Measurements from ENCODE around the gene ITIH4. TPM values are rescaled to one million over a fixed set of nuclear protein-coding genes. Genes with fewer than 3 reads are reported as not detected.

Gene ITIH4
- total RNA-seq, 1 experiment from 2014 or later = 2.4 TPM

DNA sequence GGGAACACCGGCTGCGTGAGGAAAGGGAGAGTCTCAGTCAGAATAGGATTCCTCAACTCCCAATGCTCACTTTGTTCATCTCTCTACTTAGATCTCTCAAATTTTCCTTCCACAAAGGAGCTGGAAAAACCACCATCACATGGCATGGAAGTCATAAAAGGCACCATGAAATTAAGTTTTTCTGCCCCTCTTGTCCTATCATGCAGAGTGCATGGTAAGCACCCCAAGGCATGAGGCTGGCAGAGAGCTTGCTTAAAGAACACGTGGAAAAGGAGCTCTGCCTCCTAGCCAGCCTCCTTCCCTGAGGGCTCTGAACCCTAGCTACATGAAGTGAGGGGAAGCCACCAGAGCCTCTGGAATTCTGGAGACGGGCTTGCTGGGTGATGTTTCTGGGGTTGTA, 49.1 kb upstream of the ITIH4 start:
- no peak overlapping the region for H3K27ac Mint-ChIP-seq
- H3K27me3 Mint-ChIP-seq (ENCODE audit: low read depth) = no peaks in the 10 kb centered on the region
- H3K9me3 Mint-ChIP-seq = peaks cover under 1% of the 10 kb centered on the region; the same call in 1 of the 2 replicates
- no peak overlapping the region for H3K4me3 Mint-ChIP-seq
- ChIA-PET POLR2A (no interaction called here), CTCF (interaction anchor here (0.6 to 2.6 kb wide), 20 partner anchors 10 to 231 kb away, joined by 3 to 19 read pairs (median 4); partner anchors contain the start of gene STIMATE)
- no peak for DNase-seq (ENCODE audit: low spot score)
- peaks cover 14% of the 10 kb centered on the region for H3K4me1 Mint-ChIP-seq
- TF ChIP-seq FOXJ3 (CRISPR knock-in tag; IDR thresholded peaks at IDR 0.05; ENCODE audit: borderline replicate concordance) (no peak), HMGA2 (CRISPR knock-in tag; IDR thresholded peaks at IDR 0.05) (no peak), ZNF396 (CRISPR knock-in tag; IDR thresholded peaks at IDR 0.05; ENCODE audit: borderline replicate concordance) (no peak), NFYB (CRISPR knock-in tag; conservative IDR thresholded peaks at IDR 0.05; ENCODE audit: low read depth) (no peak), ZNF138 (CRISPR knock-in tag; conservative IDR thresholded peaks at IDR 0.05) (no peak)
- TF ChIP-seq, protein P1, sequence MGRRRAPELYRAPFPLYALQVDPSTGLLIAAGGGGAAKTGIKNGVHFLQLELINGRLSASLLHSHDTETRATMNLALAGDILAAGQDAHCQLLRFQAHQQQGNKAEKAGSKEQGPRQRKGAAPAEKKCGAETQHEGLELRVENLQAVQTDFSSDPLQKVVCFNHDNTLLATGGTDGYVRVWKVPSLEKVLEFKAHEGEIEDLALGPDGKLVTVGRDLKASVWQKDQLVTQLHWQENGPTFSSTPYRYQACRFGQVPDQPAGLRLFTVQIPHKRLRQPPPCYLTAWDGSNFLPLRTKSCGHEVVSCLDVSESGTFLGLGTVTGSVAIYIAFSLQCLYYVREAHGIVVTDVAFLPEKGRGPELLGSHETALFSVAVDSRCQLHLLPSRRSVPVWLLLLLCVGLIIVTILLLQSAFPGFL (CRISPR knock-in tag; IDR thresholded peaks at IDR 0.05; ENCODE audit: borderline replicate concordance) = no peak
- no peak for ATAC-seq
- H3K36me3 Mint-ChIP-seq = peaks cover 2% of the 10 kb centered on the region

- Mint-ChIP-seq H3K4me1 (peaks cover 18% of the 10 kb centered on the region), H3K27ac (no peak overlapping the region), H3K9me3 (no peaks in the 10 kb centered on the region), H3K4me3 (no peak overlapping the region), H3K27me3 (ENCODE audit: low read depth) (no peaks in the 10 kb centered on the region), H3K36me3 (no peaks in the 10 kb centered on the region)
- TF ChIP-seq ETV6 (CRISPR knock-in tag; IDR thresholded peaks at IDR 0.05) (no peak), PRRX2 (CRISPR knock-in tag; IDR thresholded peaks at IDR 0.05) (no peak), IRF2 (CRISPR knock-in tag; IDR thresholded peaks at IDR 0.05; ENCODE audit: borderline replicate concordance, low read depth) (no peak)
- TF ChIP-seq, protein P1 (CRISPR knock-in tag; IDR thresholded peaks at IDR 0.05; ENCODE audit: borderline replicate concordance) = no peak
- ChIA-PET POLR2A (no interaction called here), CTCF (interaction anchor here (0.6 to 2.6 kb wide), 20 partner anchors 10 to 231 kb away, joined by 3 to 19 read pairs (median 4); partner anchors contain the start of gene STIMATE)
- DNase-seq (ENCODE audit: low spot score) (no peak), ATAC-seq (peak; percentile 53; the same call in 1 of the 2 replicates)
Observed at GRCh38 chr3:52879090-52879489, 48.6 kb upstream of the ITIH4 start.

DNA sequence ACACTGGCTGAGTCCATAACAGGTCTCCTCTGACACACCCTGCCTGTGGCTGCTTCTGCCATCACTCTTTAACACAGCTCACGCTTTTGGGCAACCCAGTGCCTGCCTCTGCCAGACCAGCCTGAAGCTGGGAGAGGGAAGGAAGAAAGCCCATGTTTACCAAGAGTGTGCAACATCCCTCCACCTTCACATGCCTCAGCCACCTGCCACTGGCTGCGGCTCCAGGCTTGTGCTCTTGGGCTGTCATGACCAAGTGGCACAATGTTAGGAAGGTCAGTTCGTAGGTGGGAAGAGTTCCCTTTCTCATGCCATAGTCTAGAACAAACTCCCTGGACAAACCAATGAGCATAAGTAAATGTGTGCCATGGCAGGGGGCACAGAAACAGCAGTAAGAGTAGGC, 46.6 kb upstream of the ITIH4 start:
- DNase-seq (ENCODE audit: low spot score) (no peak), ATAC-seq (no peak)
- no peaks in the 10 kb centered on the region for H3K36me3 Mint-ChIP-seq
- no peak for TF ChIP-seq ZNF219 (CRISPR knock-in tag; IDR thresholded peaks at IDR 0.05; ENCODE audit: borderline replicate concordance)
- CTCF ChIA-PET = no interaction called here
- no peaks in the 10 kb centered on the region for H3K9me3 Mint-ChIP-seq
- H3K27ac Mint-ChIP-seq = no peak overlapping the region
- H3K27me3 Mint-ChIP-seq (ENCODE audit: low read depth) = no peaks in the 10 kb centered on the region
- peaks cover 27% of the 10 kb centered on the region for H3K4me1 Mint-ChIP-seq
- no peak overlapping the region for H3K4me3 Mint-ChIP-seq
- POLR2A ChIA-PET = interaction anchor here (1.1 kb wide), 1 partner anchor 20 kb away, joined by 3 read pairs; the partner anchor contains the start of gene STIMATE

GRCh38 chr3:52874864-52875587, 44.6 kb upstream of the ITIH4 start:
- H3K9me3 Mint-ChIP-seq = no peaks in the 10 kb centered on the region
- ChIA-PET POLR2A (no interaction called here), CTCF (interaction anchor here (1.3 to 2.4 kb wide), 3 partner anchors 22 to 112 kb away, joined by 3 to 7 read pairs (median 5); partner anchors contain the start of gene STIMATE)
- H3K4me1 Mint-ChIP-seq = peaks cover 27% of the 10 kb centered on the region
- H3K27ac Mint-ChIP-seq = peak overlapping the region; percentile 15; the same call in 1 of the 2 replicates
- no peaks in the 10 kb centered on the region for H3K27me3 Mint-ChIP-seq (ENCODE audit: low read depth)
- H3K4me3 Mint-ChIP-seq = no peak overlapping the region
- DNase-seq (ENCODE audit: low spot score) (no peak), ATAC-seq (no peak)
- no peaks in the 10 kb centered on the region for H3K36me3 Mint-ChIP-seq
- TF ChIP-seq, protein P2, sequence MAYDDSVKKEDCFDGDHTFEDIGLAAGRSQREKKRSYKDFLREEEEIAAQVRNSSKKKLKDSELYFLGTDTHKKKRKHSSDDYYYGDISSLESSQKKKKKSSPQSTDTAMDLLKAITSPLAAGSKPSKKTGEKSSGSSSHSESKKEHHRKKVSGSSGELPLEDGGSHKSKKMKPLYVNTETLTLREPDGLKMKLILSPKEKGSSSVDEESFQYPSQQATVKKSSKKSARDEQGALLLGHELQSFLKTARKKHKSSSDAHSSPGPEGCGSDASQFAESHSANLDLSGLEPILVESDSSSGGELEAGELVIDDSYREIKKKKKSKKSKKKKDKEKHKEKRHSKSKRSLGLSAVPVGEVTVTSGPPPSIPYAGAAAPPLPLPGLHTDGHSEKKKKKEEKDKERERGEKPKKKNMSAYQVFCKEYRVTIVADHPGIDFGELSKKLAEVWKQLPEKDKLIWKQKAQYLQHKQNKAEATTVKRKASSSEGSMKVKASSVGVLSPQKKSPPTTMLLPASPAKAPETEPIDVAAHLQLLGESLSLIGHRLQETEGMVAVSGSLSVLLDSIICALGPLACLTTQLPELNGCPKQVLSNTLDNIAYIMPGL (CRISPR knock-in tag; IDR thresholded peaks at IDR 0.05) = no peak
- TF ChIP-seq USF2 (CRISPR knock-in tag; IDR thresholded peaks at IDR 0.05) (no peak), TP53 (CRISPR knock-in tag; IDR thresholded peaks at IDR 0.05) (no peak)
- TF ChIP-seq, protein P3, sequence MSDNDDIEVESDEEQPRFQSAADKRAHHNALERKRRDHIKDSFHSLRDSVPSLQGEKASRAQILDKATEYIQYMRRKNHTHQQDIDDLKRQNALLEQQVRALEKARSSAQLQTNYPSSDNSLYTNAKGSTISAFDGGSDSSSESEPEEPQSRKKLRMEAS (CRISPR knock-in tag; IDR thresholded peaks at IDR 0.05) = no peak
